GM23338 (cell line): ENCODE data around the gene TAF11. TPM values are rescaled to one million over a fixed set of nuclear protein-coding genes. Genes with fewer than 3 reads are reported as not detected.

Experiments used
- ATAC-seq: fragments of 200-7000 bp; cut with Tn5 transposase; 3 replicates; pipeline ENCODE4 v1.9.1; 2020
- DNase-seq: peaks from one replicate; pipeline ENCODE4 v3.0.0-alpha.2; 2015; ENCODE audit warnings: low spot score
- H2AFZ ChIP-seq: fragments of 200-600 bp; sonication (generic); 2 replicates; pipeline ENCODE4 v1.8.0; 2016; ENCODE audit warnings: antibody characterized with exemption, mild to moderate bottlenecking, moderate library complexity
- H3F3A ChIP-seq: fragments of 200-600 bp; sonication (generic); replicated peaks from 2 replicates; pipeline ENCODE4 v1.8.0; 2017; ENCODE audit warnings: antibody characterized with exemption, mixed run types, low read depth
- H3K27ac ChIP-seq: fragments of 200-600 bp; sonication (generic); 2 replicates; pipeline ENCODE4 v1.6.1; 2016; ENCODE audit warnings: low read depth
- H3K27me3 ChIP-seq: fragments of 200-600 bp; sonication (generic); 2 replicates; pipeline ENCODE4 v1.8.0; 2016; ENCODE audit warnings: mild to moderate bottlenecking, mixed run types, moderate library complexity; ENCODE audit not compliant: insufficient read depth
- H3K36me3 ChIP-seq: fragments of 200-600 bp; sonication (generic); 2 replicates; pipeline ENCODE4 v1.8.0; 2016; ENCODE audit warnings: mild to moderate bottlenecking; ENCODE audit not compliant: insufficient read depth
- H3K4me1 ChIP-seq: fragments of 200-600 bp; sonication (generic); 2 replicates; pipeline ENCODE4 v1.8.0; 2016; ENCODE audit warnings: mild to moderate bottlenecking, moderate library complexity; ENCODE audit not compliant: insufficient read depth
- H3K4me2 ChIP-seq: fragments of 200-600 bp; sonication (generic); 2 replicates; pipeline ENCODE4 v1.7.1; 2017; ENCODE audit warnings: mixed run types
- H3K4me3 ChIP-seq: fragments of 200-600 bp; sonication (generic); 2 replicates; pipeline ENCODE4 v1.6.1; 2016; ENCODE audit warnings: mixed run types
- H3K79me2 ChIP-seq: fragments of 200-600 bp; sonication (generic); replicated peaks from 2 replicates; pipeline ENCODE4 v1.8.0; 2017; ENCODE audit warnings: mild to moderate bottlenecking; ENCODE audit not compliant: insufficient read depth
- H3K9me2 ChIP-seq: fragments of 200-600 bp; sonication (generic); 2 replicates; pipeline ENCODE4 v1.8.0; 2017; ENCODE audit not compliant: insufficient read depth
- H4K20me1 ChIP-seq: fragments of 200-600 bp; sonication (generic); replicated peaks from 2 replicates; pipeline ENCODE4 v1.8.0; 2017; ENCODE audit warnings: mild to moderate bottlenecking; ENCODE audit not compliant: insufficient read depth
- H3K27ac Mint-ChIP-seq: 2 replicates; pipeline ENCODE4 v1.8.0; 2020; ENCODE audit warnings: inconsistent platforms, mild to moderate bottlenecking, moderate library complexity, mixed read lengths
- H3K27me3 Mint-ChIP-seq: 3 replicates; pipeline ENCODE4 v1.8.0; 2022; ENCODE audit warnings: low read depth, mild to moderate bottlenecking, moderate library complexity, mixed read lengths, inconsistent platforms; ENCODE audit not compliant: insufficient read depth, poor library complexity
- H3K36me3 Mint-ChIP-seq: 3 replicates; pipeline ENCODE4 v1.8.0; 2021; ENCODE audit warnings: low read depth, mild to moderate bottlenecking, inconsistent platforms, moderate library complexity, mixed read lengths
- H3K4me1 Mint-ChIP-seq: 3 replicates; pipeline ENCODE4 v1.8.0; 2020; ENCODE audit warnings: mild to moderate bottlenecking, inconsistent platforms, mixed read lengths
- H3K4me3 Mint-ChIP-seq: 3 replicates; pipeline ENCODE4 v1.8.0; 2021; ENCODE audit warnings: moderate library complexity, mild to moderate bottlenecking, inconsistent platforms, mixed read lengths
- H3K9me3 Mint-ChIP-seq: 3 replicates; pipeline ENCODE4 v1.8.0; 2020; ENCODE audit warnings: moderate library complexity, mild to moderate bottlenecking, inconsistent platforms, mixed read lengths
- CREB1 ChIP-seq: fragments of 250-450 bp; sonication (Bioruptor Pico); IDR thresholded peaks from 2 replicates; pipeline ENCODE4 v1.5.0; 2020; ENCODE audit warnings: low read depth, mild to moderate bottlenecking, moderate library complexity
- ETS1 ChIP-seq: IDR thresholded peaks from 2 replicates; pipeline ENCODE4 v1.6.1; 2016; ENCODE audit warnings: antibody characterized with exemption
- JUNB ChIP-seq: IDR thresholded peaks from one replicate; pipeline ENCODE4 v1.6.1; 2016; ENCODE audit warnings: antibody characterized with exemption; ENCODE audit not compliant: unreplicated experiment
- NANOG ChIP-seq: IDR thresholded peaks from 2 replicates; pipeline ENCODE4 v1.6.1; 2016; ENCODE audit warnings: antibody characterized with exemption, borderline replicate concordance
- POLR2AphosphoS5 ChIP-seq: IDR thresholded peaks from 2 replicates; pipeline ENCODE4 v1.6.1; 2016; ENCODE audit warnings: antibody characterized with exemption, low read depth
- STAT1 ChIP-seq: IDR thresholded peaks from one replicate; pipeline ENCODE4 v1.6.1; 2016; ENCODE audit warnings: antibody characterized with exemption; ENCODE audit not compliant: unreplicated experiment
- ZNF114 ChIP-seq: fragments of 250-450 bp; sonication (Bioruptor Pico); IDR thresholded peaks from 2 replicates; pipeline ENCODE4 v1.5.0; 2020; ENCODE audit warnings: mild to moderate bottlenecking, moderate library complexity
- ZNF331 ChIP-seq: fragments of 250-450 bp; sonication (Bioruptor Pico); IDR thresholded peaks from 2 replicates; pipeline ENCODE4 v1.5.0; 2020; ENCODE audit warnings: low read depth, mild to moderate bottlenecking, moderate library complexity
- ZNF462 ChIP-seq: fragments of 250-450 bp; sonication (Bioruptor Pico); IDR thresholded peaks from 2 replicates; pipeline ENCODE4 v1.5.0; 2020; ENCODE audit warnings: mild to moderate bottlenecking, moderate library complexity
- polyA plus RNA-seq: library from polyadenylated mRNA; unstranded; fragments of >200 nt; fragmentation: Nextera tagmentation; extraction: Ambion mirVana; gene quantifications from 2 replicates; pipeline ENCODE4 v1.2.1, GENCODE V29; 2016
- total RNA-seq: library from RNA; depleted of rRNA; stranded (reverse); fragments of >200 nt; shearing (Covaris generic); gene quantifications from 2 replicates; pipeline ENCODE4 v1.2.3, GENCODE V29; 2014

Gene TAF11
- total and polyA plus RNA-seq, 2 experiments from 2014 or later = 51.1 to 65.3 TPM

- H3K27ac ChIP-seq = no peak overlapping the region
- no peak overlapping the region for H2AFZ ChIP-seq
- no peaks in the 10 kb centered on the region for H3K27me3 ChIP-seq
- no peak overlapping the region for H3K27ac Mint-ChIP-seq
- H3K36me3 Mint-ChIP-seq = no peaks in the 10 kb centered on the region
- no peaks in the 10 kb centered on the region for H3K9me3 Mint-ChIP-seq
- ATAC-seq (no peak), DNase-seq (no peak)
- H3K4me1 ChIP-seq = peaks cover 25% of the 10 kb centered on the region
- H3K4me2 ChIP-seq = no peak overlapping the region
- H3K4me3 ChIP-seq = no peak overlapping the region
- H3K36me3 ChIP-seq = no peaks in the 10 kb centered on the region
- H3F3A ChIP-seq = no peaks in the 10 kb centered on the region
- no peak overlapping the region for H3K4me3 Mint-ChIP-seq
- peaks cover 25% of the 10 kb centered on the region for H3K79me2 ChIP-seq
- peaks cover 1% of the 10 kb centered on the region for H3K27me3 Mint-ChIP-seq
- peaks cover 31% of the 10 kb centered on the region for H4K20me1 ChIP-seq
- H3K4me1 Mint-ChIP-seq = peaks cover 52% of the 10 kb centered on the region
- H3K9me2 ChIP-seq = no peaks in the 10 kb centered on the region
- TF ChIP-seq STAT1 = no peak
- no peak for TF ChIP-seq CREB1 (CRISPR knock-in tag)
Observed at GRCh38 chr6:34926655-34927054, 38.8 kb upstream of the TAF11 start.

- H4K20me1 ChIP-seq = peaks cover 22% of the 10 kb centered on the region
- Mint-ChIP-seq H3K27me3 (peaks cover 1% of the 10 kb centered on the region), H3K36me3 (no peaks in the 10 kb centered on the region), H3K27ac (no peak overlapping the region), H3K9me3 (no peaks in the 10 kb centered on the region), H3K4me1 (peaks cover 50% of the 10 kb centered on the region), H3K4me3 (no peak overlapping the region)
- H3K4me1 ChIP-seq = peaks cover 22% of the 10 kb centered on the region
- H3F3A ChIP-seq = no peaks in the 10 kb centered on the region
- no peak overlapping the region for H3K4me3 ChIP-seq
- H3K36me3 ChIP-seq = no peaks in the 10 kb centered on the region
- no peak overlapping the region for H3K27ac ChIP-seq
- H3K9me2 ChIP-seq = no peaks in the 10 kb centered on the region
- TF ChIP-seq POLR2AphosphoS5 (no peak), NANOG (no peak), CREB1 (CRISPR knock-in tag) (no peak), JUNB (no peak), ZNF331 (CRISPR knock-in tag) (no peak), ZNF114 (no peak), STAT1 (no peak), ETS1 (no peak)
- no peak overlapping the region; the same call in 1 of the 2 replicates for H3K4me2 ChIP-seq
- H2AFZ ChIP-seq = no peak overlapping the region
- no peaks in the 10 kb centered on the region for H3K27me3 ChIP-seq
- ATAC-seq (no peak), DNase-seq (no peak)
- peaks cover 19% of the 10 kb centered on the region for H3K79me2 ChIP-seq
Observed at GRCh38 chr6:34924831-34925625, 37.2 kb upstream of the TAF11 start.

GRCh38 chr6:34922177-34922663 lies 34.4 kb upstream of the TAF11 start:
- no peaks in the 10 kb centered on the region for H3K9me2 ChIP-seq
- peaks cover 1% of the 10 kb centered on the region for H3K27me3 Mint-ChIP-seq
- H3K4me1 Mint-ChIP-seq = peaks cover 36% of the 10 kb centered on the region
- no peak overlapping the region for H3K4me3 ChIP-seq
- no peak overlapping the region for H2AFZ ChIP-seq
- no peak overlapping the region for H3K4me2 ChIP-seq
- H3K4me3 Mint-ChIP-seq = no peak overlapping the region
- ATAC-seq (no peak), DNase-seq (no peak)
- H4K20me1 ChIP-seq = peaks cover 13% of the 10 kb centered on the region
- H3K27ac ChIP-seq = no peak overlapping the region
- no peaks in the 10 kb centered on the region for H3K36me3 Mint-ChIP-seq
- H3F3A ChIP-seq = no peaks in the 10 kb centered on the region
- H3K36me3 ChIP-seq = no peaks in the 10 kb centered on the region
- peaks cover 16% of the 10 kb centered on the region for H3K4me1 ChIP-seq
- H3K27ac Mint-ChIP-seq = no peak overlapping the region; the same call in 1 of the 2 replicates
- peaks cover 12% of the 10 kb centered on the region for H3K79me2 ChIP-seq
- H3K27me3 ChIP-seq = no peaks in the 10 kb centered on the region
- H3K9me3 Mint-ChIP-seq = no peaks in the 10 kb centered on the region
- TF ChIP-seq STAT1 (no peak), ZNF462 (no peak)
